SK-N-SH treated with all-trans-retinoic acid at 6 μM for 48 hours (cell line): ENCODE measurements around the gene SPECC1.

Source experiments
- ATAC-seq: fragments of 200-7000 bp; cut with Tn5 transposase; 3 replicates; pipeline ENCODE4 v1.9.1; 2020; ENCODE audit warnings: mild to moderate bottlenecking, moderate library complexity
- BACH2 ChIP-seq: fragments of 250-450 bp; sonication (Bioruptor Pico); IDR thresholded peaks from 2 replicates; pipeline ENCODE4 v1.9.0; 2021; ENCODE audit warnings: mild to moderate bottlenecking, borderline replicate concordance
- CSDC2 ChIP-seq: fragments of 250-450 bp; sonication (Bioruptor Pico); IDR thresholded peaks from 2 replicates; pipeline ENCODE4 v1.5.0; 2020; ENCODE audit warnings: mild to moderate bottlenecking, moderate library complexity
- CSRNP3 ChIP-seq: fragments of 250-450 bp; sonication (Bioruptor Pico); IDR thresholded peaks from 2 replicates; pipeline ENCODE4 v1.5.1; 2021; ENCODE audit warnings: mild to moderate bottlenecking, moderate library complexity
- ESRRG ChIP-seq: fragments of 250-450 bp; sonication (Bioruptor Pico); IDR thresholded peaks from 2 replicates; pipeline ENCODE4 v1.6.1; 2021; ENCODE audit warnings: mild to moderate bottlenecking
- GLIS3 ChIP-seq: fragments of 250-450 bp; sonication (Bioruptor Pico); IDR thresholded peaks from 2 replicates; pipeline ENCODE4 v1.5.0; 2020; ENCODE audit warnings: mild to moderate bottlenecking, moderate library complexity
- ISL1 ChIP-seq: fragments of 250-450 bp; sonication (Bioruptor Pico); IDR thresholded peaks from 2 replicates; pipeline ENCODE4 v2.1.2; 2022; ENCODE audit warnings: mild to moderate bottlenecking, moderate library complexity
- OSR1 ChIP-seq: fragments of 250-450 bp; sonication (Bioruptor Pico); IDR thresholded peaks from 2 replicates; pipeline ENCODE4 v1.8.0; 2022; ENCODE audit warnings: moderate library complexity, mild to moderate bottlenecking, inconsistent platforms
- PATZ1 ChIP-seq: fragments of 250-450 bp; sonication (Bioruptor Pico); IDR thresholded peaks from 2 replicates; pipeline ENCODE4 v1.8.0; 2020; ENCODE audit warnings: mild to moderate bottlenecking, moderate library complexity, borderline replicate concordance
- POU6F1 ChIP-seq: fragments of 250-450 bp; sonication (Bioruptor Pico); IDR thresholded peaks from 2 replicates; pipeline ENCODE4 v1.8.0; 2021; ENCODE audit warnings: low read depth, mild to moderate bottlenecking, moderate library complexity, borderline replicate concordance
- PPARA ChIP-seq: fragments of 250-450 bp; sonication (Bioruptor Pico); IDR thresholded peaks from 2 replicates; pipeline ENCODE4 v1.5.0; 2020; ENCODE audit warnings: mild to moderate bottlenecking, borderline replicate concordance
- RARB ChIP-seq: fragments of 250-450 bp; sonication (Bioruptor Pico); IDR thresholded peaks from 2 replicates; pipeline ENCODE4 v1.8.0; 2021; ENCODE audit warnings: mild to moderate bottlenecking, moderate library complexity
- SNAI2 ChIP-seq: fragments of 250-450 bp; sonication (Bioruptor Pico); IDR thresholded peaks from 2 replicates; pipeline ENCODE4 v1.5.0; 2020; ENCODE audit warnings: mild to moderate bottlenecking, moderate library complexity
- TOX ChIP-seq: fragments of 250-450 bp; sonication (Bioruptor Pico); IDR thresholded peaks from 2 replicates; pipeline ENCODE4 v1.8.0; 2021; ENCODE audit warnings: mild to moderate bottlenecking, moderate library complexity, borderline replicate concordance
- ZC3H10 ChIP-seq: fragments of 250-450 bp; sonication (Bioruptor Pico); IDR thresholded peaks from 2 replicates; pipeline ENCODE4 v1.5.1; 2021; ENCODE audit warnings: mild to moderate bottlenecking, moderate library complexity
- ZFP3 ChIP-seq: fragments of 250-450 bp; sonication (Bioruptor Pico); IDR thresholded peaks from 2 replicates; pipeline ENCODE4 v1.5.0; 2020; ENCODE audit warnings: mild to moderate bottlenecking, moderate library complexity
- ZFP30 ChIP-seq: fragments of 450-650 bp; formaldehyde crosslinking; IDR thresholded peaks from 2 replicates; pipeline ENCODE4 v1.5.0; 2022; ENCODE audit warnings: mild to moderate bottlenecking, moderate library complexity
- ZNF565 ChIP-seq: fragments of 450-650 bp; formaldehyde crosslinking; conservative IDR thresholded peaks from 2 replicates; pipeline ENCODE4 v1.5.0; 2020; ENCODE audit warnings: low read depth, mild to moderate bottlenecking, moderate library complexity
- ZNF70 ChIP-seq: fragments of 450-650 bp; formaldehyde crosslinking; IDR thresholded peaks from 2 replicates; pipeline ENCODE4 v1.5.0; 2020; ENCODE audit warnings: mild to moderate bottlenecking, moderate library complexity
- TF ChIP-seq, protein P1 (sequence below): fragments of 250-450 bp; sonication (Bioruptor Pico); IDR thresholded peaks from 2 replicates; pipeline ENCODE4 v1.5.0; 2020; ENCODE audit warnings: mild to moderate bottlenecking, moderate library complexity
- TF ChIP-seq, protein P2 (sequence below): fragments of 250-450 bp; sonication (Bioruptor Pico); IDR thresholded peaks from 2 replicates; pipeline ENCODE4 v1.5.1; 2020; ENCODE audit warnings: low read depth, mild to moderate bottlenecking, moderate library complexity

The SPECC1 gene

DNA sequence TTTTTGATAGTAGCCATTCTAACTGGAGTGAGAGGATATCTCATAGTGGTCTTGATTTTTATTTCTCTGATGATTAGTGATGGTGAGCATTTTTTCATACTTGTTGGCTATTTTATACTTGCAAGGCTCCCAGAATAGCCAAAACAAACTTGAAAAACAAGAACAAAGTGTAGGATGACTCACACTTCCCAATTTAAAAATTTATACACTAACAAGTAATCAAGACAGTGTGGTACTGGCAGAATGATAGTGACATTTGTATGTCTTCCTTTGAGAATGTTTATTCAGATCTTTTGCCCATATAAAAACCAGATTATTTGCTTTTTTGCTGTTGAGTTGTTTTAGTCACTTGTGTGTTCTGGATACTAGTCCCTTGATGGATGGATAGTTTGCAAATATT lies 17.8 kb downstream of the SPECC1 start:
- no peak for TF ChIP-seq PATZ1 (CRISPR knock-in tag)
- no peak for TF ChIP-seq ZFP3 (CRISPR knock-in tag)
- TF ChIP-seq GLIS3 (CRISPR knock-in tag): no peak
- no peak for TF ChIP-seq POU6F1 (CRISPR knock-in tag)
- no peak for TF ChIP-seq SNAI2
- TF ChIP-seq OSR1 (CRISPR knock-in tag): no peak
- no peak for TF ChIP-seq CSDC2 (CRISPR knock-in tag)
- TF ChIP-seq, protein P1, sequence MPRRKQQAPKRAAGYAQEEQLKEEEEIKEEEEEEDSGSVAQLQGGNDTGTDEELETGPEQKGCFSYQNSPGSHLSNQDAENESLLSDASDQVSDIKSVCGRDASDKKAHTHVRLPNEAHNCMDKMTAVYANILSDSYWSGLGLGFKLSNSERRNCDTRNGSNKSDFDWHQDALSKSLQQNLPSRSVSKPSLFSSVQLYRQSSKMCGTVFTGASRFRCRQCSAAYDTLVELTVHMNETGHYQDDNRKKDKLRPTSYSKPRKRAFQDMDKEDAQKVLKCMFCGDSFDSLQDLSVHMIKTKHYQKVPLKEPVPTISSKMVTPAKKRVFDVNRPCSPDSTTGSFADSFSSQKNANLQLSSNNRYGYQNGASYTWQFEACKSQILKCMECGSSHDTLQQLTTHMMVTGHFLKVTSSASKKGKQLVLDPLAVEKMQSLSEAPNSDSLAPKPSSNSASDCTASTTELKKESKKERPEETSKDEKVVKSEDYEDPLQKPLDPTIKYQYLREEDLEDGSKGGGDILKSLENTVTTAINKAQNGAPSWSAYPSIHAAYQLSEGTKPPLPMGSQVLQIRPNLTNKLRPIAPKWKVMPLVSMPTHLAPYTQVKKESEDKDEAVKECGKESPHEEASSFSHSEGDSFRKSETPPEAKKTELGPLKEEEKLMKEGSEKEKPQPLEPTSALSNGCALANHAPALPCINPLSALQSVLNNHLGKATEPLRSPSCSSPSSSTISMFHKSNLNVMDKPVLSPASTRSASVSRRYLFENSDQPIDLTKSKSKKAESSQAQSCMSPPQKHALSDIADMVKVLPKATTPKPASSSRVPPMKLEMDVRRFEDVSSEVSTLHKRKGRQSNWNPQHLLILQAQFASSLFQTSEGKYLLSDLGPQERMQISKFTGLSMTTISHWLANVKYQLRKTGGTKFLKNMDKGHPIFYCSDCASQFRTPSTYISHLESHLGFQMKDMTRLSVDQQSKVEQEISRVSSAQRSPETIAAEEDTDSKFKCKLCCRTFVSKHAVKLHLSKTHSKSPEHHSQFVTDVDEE (CRISPR knock-in tag): no peak
- TF ChIP-seq ISL1 (CRISPR knock-in tag): no peak
- TF ChIP-seq CSRNP3 (CRISPR knock-in tag): no peak
- no peak for TF ChIP-seq ZFP30 (CRISPR knock-in tag)
- no peak for TF ChIP-seq ZNF70 (CRISPR knock-in tag)
- no peak for TF ChIP-seq BACH2 (CRISPR knock-in tag)
- no peak for TF ChIP-seq TOX
- no peak for TF ChIP-seq ESRRG (CRISPR knock-in tag)
- TF ChIP-seq RARB (CRISPR knock-in tag): no peak
- TF ChIP-seq ZNF565 (CRISPR knock-in tag): no peak
- TF ChIP-seq, protein P2, sequence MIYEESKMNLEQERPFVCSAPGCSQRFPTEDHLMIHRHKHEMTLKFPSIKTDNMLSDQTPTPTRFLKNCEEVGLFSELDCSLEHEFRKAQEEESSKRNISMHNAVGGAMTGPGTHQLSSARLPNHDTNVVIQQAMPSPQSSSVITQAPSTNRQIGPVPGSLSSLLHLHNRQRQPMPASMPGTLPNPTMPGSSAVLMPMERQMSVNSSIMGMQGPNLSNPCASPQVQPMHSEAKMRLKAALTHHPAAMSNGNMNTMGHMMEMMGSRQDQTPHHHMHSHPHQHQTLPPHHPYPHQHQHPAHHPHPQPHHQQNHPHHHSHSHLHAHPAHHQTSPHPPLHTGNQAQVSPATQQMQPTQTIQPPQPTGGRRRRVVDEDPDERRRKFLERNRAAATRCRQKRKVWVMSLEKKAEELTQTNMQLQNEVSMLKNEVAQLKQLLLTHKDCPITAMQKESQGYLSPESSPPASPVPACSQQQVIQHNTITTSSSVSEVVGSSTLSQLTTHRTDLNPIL (CRISPR knock-in tag): no peak
- no peak for TF ChIP-seq ZC3H10 (CRISPR knock-in tag)
- no peak for ATAC-seq

DNA sequence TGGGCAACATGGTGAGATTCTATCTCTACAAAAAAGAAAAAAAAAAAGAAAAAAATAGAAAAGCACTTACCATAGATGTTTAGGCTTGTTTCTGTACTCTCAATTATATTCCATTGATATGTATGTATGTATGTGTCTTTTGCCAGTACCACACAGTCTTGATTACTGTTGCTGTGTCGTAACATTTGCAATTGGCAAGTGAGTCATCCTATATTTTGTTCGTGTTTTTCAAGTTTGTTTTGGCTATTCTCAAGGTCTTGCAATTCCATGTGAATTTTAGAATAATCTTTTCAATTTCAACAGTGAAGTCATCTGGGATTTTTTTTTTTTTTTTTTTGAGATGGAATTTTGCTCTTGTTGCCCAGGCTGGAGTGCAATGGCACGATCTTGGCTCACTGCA lies 19.3 kb downstream of the SPECC1 start:
- TF ChIP-seq PPARA (CRISPR knock-in tag): no peak
- TF ChIP-seq ESRRG (CRISPR knock-in tag): no peak
- no peak for TF ChIP-seq TOX
- no peak for TF ChIP-seq ZC3H10 (CRISPR knock-in tag)
- TF ChIP-seq, protein P2 (CRISPR knock-in tag): no peak
- TF ChIP-seq CSRNP3 (CRISPR knock-in tag): no peak
- ATAC-seq: no peak
